Ishikawa (cell line): Measurements from ENCODE around the gene MAP4K3.

Experiments used
- CEBPB ChIP-seq: IDR thresholded peaks from 2 replicates; pipeline ENCODE4 v1.6.1; 2012
- CREB1 ChIP-seq: IDR thresholded peaks from 2 replicates; pipeline ENCODE4 v1.6.1; 2012; ENCODE audit warnings: low read depth
- EGR1 ChIP-seq: IDR thresholded peaks from 2 replicates; pipeline ENCODE4 v1.6.1; 2012
- EP300 ChIP-seq: IDR thresholded peaks from 2 replicates; pipeline ENCODE4 v1.6.1; 2012; ENCODE audit warnings: borderline replicate concordance
- FOXM1 ChIP-seq: IDR thresholded peaks from 2 replicates; pipeline ENCODE4 v1.6.1; 2012; ENCODE audit warnings: low read depth, borderline replicate concordance
- NFIC ChIP-seq: IDR thresholded peaks from 2 replicates; pipeline ENCODE4 v1.6.1; 2012
- RAD21 ChIP-seq: IDR thresholded peaks from 2 replicates; pipeline ENCODE4 v1.6.1; 2012; ENCODE audit warnings: low read depth
- TAF1 ChIP-seq: IDR thresholded peaks from 2 replicates; pipeline ENCODE4 v1.6.1; 2012; ENCODE audit warnings: low read depth, mild to moderate bottlenecking
- TCF12 ChIP-seq: IDR thresholded peaks from 2 replicates; pipeline ENCODE4 v1.6.1; 2012; ENCODE audit warnings: low read depth
- TEAD4 ChIP-seq: IDR thresholded peaks from 2 replicates; pipeline ENCODE4 v1.6.1; 2012
- YY1 ChIP-seq: IDR thresholded peaks from 2 replicates; pipeline ENCODE4 v1.6.1; 2012; ENCODE audit warnings: low read depth
- ZBTB7A ChIP-seq: IDR thresholded peaks from 2 replicates; pipeline ENCODE4 v1.6.1; 2012; ENCODE audit warnings: low read depth
- TF ChIP-seq, protein P1 (sequence below): IDR thresholded peaks from 2 replicates; pipeline ENCODE4 v1.6.1; 2012
- TF ChIP-seq, protein P2 (sequence below): IDR thresholded peaks from 2 replicates; pipeline ENCODE4 v1.6.1; 2012; ENCODE audit warnings: low read depth, mild to moderate bottlenecking
- TF ChIP-seq, protein P3 (sequence below): IDR thresholded peaks from 2 replicates; pipeline ENCODE4 v1.6.1; 2012

MAP4K3 gene

DNA sequence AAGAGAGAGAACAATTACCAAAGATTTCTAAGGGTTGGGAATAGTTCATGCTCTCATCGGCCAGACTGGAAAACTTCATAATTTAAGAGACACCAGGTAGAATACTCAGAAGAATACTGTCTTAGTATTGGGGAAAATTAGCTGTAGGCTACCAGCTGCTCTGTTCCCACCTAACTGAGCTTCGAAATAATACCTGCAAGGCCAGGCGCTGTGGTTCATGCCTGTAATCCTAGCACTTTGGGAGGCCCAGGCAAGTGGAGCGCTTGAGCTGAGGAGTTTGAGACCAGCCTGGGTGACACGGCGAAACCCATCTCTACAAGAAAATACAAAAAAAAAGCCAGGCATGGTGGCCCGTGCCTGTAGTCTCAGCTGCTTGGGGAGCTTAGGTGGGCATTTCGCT is 35.8 kb downstream of the MAP4K3 start:
- TF ChIP-seq EGR1 (no peak), ZBTB7A (no peak), TCF12 (no peak), FOXM1 (no peak), CREB1 (no peak), RAD21 (no peak), TEAD4 (no peak), TAF1 (no peak), CEBPB (no peak), NFIC (no peak), EP300 (no peak), YY1 (no peak)
- TF ChIP-seq, protein P1, sequence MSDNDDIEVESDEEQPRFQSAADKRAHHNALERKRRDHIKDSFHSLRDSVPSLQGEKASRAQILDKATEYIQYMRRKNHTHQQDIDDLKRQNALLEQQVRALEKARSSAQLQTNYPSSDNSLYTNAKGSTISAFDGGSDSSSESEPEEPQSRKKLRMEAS: no peak
- TF ChIP-seq, protein P2, sequence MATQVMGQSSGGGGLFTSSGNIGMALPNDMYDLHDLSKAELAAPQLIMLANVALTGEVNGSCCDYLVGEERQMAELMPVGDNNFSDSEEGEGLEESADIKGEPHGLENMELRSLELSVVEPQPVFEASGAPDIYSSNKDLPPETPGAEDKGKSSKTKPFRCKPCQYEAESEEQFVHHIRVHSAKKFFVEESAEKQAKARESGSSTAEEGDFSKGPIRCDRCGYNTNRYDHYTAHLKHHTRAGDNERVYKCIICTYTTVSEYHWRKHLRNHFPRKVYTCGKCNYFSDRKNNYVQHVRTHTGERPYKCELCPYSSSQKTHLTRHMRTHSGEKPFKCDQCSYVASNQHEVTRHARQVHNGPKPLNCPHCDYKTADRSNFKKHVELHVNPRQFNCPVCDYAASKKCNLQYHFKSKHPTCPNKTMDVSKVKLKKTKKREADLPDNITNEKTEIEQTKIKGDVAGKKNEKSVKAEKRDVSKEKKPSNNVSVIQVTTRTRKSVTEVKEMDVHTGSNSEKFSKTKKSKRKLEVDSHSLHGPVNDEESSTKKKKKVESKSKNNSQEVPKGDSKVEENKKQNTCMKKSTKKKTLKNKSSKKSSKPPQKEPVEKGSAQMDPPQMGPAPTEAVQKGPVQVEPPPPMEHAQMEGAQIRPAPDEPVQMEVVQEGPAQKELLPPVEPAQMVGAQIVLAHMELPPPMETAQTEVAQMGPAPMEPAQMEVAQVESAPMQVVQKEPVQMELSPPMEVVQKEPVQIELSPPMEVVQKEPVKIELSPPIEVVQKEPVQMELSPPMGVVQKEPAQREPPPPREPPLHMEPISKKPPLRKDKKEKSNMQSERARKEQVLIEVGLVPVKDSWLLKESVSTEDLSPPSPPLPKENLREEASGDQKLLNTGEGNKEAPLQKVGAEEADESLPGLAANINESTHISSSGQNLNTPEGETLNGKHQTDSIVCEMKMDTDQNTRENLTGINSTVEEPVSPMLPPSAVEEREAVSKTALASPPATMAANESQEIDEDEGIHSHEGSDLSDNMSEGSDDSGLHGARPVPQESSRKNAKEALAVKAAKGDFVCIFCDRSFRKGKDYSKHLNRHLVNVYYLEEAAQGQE: no peak
- TF ChIP-seq, protein P3, sequence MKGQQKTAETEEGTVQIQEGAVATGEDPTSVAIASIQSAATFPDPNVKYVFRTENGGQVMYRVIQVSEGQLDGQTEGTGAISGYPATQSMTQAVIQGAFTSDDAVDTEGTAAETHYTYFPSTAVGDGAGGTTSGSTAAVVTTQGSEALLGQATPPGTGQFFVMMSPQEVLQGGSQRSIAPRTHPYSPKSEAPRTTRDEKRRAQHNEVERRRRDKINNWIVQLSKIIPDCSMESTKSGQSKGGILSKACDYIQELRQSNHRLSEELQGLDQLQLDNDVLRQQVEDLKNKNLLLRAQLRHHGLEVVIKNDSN: no peak

DNA sequence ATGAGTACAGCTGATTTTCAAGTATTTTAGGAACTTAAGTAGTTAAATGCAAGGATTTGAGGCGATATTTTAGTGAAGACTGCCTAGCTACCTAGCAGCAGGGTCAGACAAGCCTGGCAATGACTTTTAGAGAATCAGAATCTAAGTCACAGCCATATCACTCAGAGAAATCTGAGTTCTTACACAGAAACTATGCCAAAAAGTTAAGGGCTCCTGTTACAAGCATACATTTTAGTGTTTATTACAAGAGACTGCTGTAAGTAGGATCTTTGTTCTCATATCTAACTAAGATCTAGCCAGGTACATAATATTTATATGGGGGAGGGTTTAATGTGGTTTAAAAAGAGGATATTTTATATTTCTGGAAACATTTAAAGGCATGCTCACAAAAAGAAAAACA is 37.5 kb downstream of the MAP4K3 start:
- TF ChIP-seq TCF12 (no peak), TEAD4 (no peak), CREB1 (no peak), EGR1 (no peak), NFIC (no peak), RAD21 (no peak), FOXM1 (no peak), CEBPB (no peak), YY1 (no peak), EP300 (no peak), TAF1 (no peak)
- TF ChIP-seq, protein P3: no peak
- TF ChIP-seq, protein P1: no peak
- TF ChIP-seq, protein P2: no peak

DNA sequence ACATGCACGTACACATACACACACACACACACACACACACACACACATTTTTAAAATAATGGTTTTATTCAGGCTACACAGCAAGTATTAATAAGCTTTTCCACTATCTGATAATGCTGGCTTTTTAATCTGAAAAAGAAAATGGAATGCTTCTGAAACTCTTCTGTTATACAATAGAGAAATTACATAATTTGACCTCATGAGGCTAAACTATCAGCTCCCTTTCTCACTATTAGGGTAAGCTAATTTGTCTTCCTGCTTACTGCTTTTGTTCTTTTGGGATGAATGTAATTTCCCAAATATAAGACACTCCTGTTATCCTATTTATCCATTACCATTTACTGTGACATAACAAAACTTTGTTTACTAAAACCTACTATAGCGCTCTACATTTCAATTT is 41.8 kb downstream of the MAP4K3 start:
- no peak for TF ChIP-seq EP300
- no peak for TF ChIP-seq RAD21
- TF ChIP-seq CEBPB: no peak
- TF ChIP-seq CREB1: no peak
- no peak for TF ChIP-seq ZBTB7A
- no peak for TF ChIP-seq EGR1
- TF ChIP-seq YY1: no peak
- TF ChIP-seq, protein P2: no peak
- no peak for TF ChIP-seq NFIC
- TF ChIP-seq TEAD4: no peak
- TF ChIP-seq, protein P1: no peak
- no peak for TF ChIP-seq TAF1
- TF ChIP-seq, protein P3: no peak
- TF ChIP-seq TCF12: no peak
- no peak for TF ChIP-seq FOXM1

DNA sequence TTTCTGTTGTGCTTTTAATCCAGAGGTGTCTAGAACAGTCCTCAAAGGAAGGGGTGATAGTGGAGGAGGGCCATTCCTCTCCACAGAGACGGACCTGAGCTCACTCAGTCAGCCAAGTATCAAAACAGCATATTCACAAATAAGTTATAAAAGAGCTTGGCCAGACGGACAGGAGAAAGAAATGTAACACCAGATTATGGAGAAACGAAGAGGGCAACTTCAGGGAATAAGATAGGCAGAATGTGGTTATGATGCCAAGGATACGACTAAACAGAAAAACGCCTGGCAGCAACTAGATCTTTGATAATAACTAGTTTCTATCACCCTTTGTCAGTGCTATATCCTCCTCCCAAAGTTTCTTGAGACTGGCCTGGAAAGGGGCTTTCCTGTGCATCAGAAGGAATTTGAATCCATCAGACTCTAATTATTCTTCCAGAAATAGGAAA is 42.5 kb downstream of the MAP4K3 start:
- no peak for TF ChIP-seq ZBTB7A
- TF ChIP-seq EP300: no peak
- TF ChIP-seq, protein P2: no peak
- TF ChIP-seq TAF1: no peak
- TF ChIP-seq, protein P1: no peak
- no peak for TF ChIP-seq FOXM1
- TF ChIP-seq RAD21: no peak
- no peak for TF ChIP-seq NFIC
- no peak for TF ChIP-seq TCF12
- TF ChIP-seq, protein P3: no peak
- no peak for TF ChIP-seq TEAD4
- TF ChIP-seq CREB1: no peak
- no peak for TF ChIP-seq EGR1
- no peak for TF ChIP-seq YY1
- TF ChIP-seq CEBPB: no peak
